ENCODE measurements around the gene IGLL5. TPM values are rescaled to one million over a fixed set of nuclear protein-coding genes. Genes with fewer than 3 reads are reported as not detected.

Gene IGLL5
- total RNA-seq, 1 experiment from 2014 or later = not detected

DNA sequence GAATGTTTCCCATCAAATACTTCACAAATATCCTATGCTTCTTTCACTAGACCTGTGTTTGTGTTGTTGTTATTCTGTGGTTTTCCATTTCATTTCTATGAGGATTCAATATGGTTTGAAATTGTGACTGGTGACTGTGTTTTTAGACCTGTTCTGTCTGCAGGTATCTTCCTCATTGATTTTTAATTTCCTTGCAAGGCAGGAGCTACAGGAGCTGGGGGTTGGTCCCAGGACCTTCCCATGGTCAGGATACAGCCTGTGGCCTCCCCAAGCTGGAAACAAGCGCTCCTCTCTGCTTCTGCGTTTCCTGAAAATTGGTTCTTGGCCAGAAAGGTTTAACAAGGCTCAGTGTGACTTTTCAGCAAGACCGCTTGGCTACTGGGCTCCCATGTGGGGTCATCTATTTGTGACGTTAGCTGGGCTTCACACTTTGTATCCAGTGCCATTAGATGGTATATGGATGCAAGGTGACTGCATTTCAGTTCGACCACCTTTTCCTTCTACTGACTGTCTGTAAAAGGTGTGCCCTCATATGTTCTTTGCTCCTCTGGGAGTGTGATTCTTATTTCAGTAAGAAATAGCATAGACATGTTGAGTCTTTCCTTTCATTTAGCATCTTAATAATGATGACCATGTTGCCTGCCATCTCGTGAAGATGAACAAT, 21.5 kb downstream of the IGLL5 start:
- TF ChIP-seq, protein P1, sequence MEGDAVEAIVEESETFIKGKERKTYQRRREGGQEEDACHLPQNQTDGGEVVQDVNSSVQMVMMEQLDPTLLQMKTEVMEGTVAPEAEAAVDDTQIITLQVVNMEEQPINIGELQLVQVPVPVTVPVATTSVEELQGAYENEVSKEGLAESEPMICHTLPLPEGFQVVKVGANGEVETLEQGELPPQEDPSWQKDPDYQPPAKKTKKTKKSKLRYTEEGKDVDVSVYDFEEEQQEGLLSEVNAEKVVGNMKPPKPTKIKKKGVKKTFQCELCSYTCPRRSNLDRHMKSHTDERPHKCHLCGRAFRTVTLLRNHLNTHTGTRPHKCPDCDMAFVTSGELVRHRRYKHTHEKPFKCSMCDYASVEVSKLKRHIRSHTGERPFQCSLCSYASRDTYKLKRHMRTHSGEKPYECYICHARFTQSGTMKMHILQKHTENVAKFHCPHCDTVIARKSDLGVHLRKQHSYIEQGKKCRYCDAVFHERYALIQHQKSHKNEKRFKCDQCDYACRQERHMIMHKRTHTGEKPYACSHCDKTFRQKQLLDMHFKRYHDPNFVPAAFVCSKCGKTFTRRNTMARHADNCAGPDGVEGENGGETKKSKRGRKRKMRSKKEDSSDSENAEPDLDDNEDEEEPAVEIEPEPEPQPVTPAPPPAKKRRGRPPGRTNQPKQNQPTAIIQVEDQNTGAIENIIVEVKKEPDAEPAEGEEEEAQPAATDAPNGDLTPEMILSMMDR (IDR thresholded peaks at IDR 0.05; ENCODE audit: unreplicated experiment) = no peak
- no peaks in the 10 kb centered on the region for H3K4me1 Mint-ChIP-seq (ENCODE audit: insufficient read depth, unreplicated experiment)
- CTCF ChIA-PET = no interaction called here
- POLR2A ChIA-PET = no interaction called here
- no TSS peak for BruUV-seq (replicated peaks)
- H3K27me3 Mint-ChIP-seq (ENCODE audit: insufficient read depth, unreplicated experiment) = peaks cover 92% of the 10 kb centered on the region
- intact Hi-C loops (cut with micrococcal nuclease) = no loop called here
- H3K9me3 Mint-ChIP-seq (ENCODE audit: unreplicated experiment) = no peaks in the 10 kb centered on the region
- no peak for DNase-seq (ENCODE audit: unreplicated experiment)
- H3K27ac Mint-ChIP-seq (ENCODE audit: low read depth, unreplicated experiment) = no peak overlapping the region
- H3K4me3 Mint-ChIP-seq (ENCODE audit: unreplicated experiment) = no peak overlapping the region
- H3K36me3 Mint-ChIP-seq (ENCODE audit: insufficient read depth, unreplicated experiment) = no peaks in the 10 kb centered on the region

DNA sequence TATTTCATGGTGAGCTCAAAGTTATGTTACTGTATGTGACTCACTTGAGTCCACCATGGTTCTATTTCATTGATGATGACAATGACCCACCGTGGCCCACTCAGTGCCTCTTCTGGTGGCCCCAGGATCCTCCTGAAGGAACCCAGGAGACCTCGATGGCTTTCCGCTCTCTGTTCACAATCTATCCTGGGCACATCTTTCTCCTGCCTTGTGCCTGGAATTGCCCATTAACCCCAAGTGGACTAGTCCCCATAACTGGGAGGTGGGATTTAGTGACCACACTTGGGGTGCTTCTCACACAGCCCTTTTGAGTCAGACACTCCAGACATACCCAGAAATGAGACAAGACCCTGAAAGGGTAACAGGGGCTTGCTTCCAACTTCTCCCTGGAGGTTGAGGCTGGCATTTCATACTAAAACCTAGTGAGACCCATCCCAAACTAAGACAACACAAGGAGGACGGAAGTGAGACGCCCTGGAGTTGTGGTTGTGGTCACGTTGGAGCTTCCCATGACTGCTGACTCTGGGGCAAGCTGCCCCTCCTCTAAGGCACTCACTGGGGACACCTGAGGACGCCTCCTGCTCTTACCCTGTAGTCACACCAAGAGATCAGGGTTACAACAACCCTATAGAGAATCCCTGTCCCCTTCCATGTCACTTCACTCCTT, 22.1 kb downstream of the IGLL5 start:
- H3K9me3 Mint-ChIP-seq (ENCODE audit: unreplicated experiment) = no peaks in the 10 kb centered on the region
- ChIA-PET POLR2A (no interaction called here), CTCF (interaction anchor here (0.7 kb wide), 1 partner anchor 296 kb away, joined by 3 read pairs; no protein-coding TSS in a partner anchor)
- DNase-seq (ENCODE audit: unreplicated experiment) = no peak
- no peaks in the 10 kb centered on the region for H3K36me3 Mint-ChIP-seq (ENCODE audit: insufficient read depth, unreplicated experiment)
- TF ChIP-seq, protein P1 (IDR thresholded peaks at IDR 0.05; ENCODE audit: unreplicated experiment) = no peak
- H3K27me3 Mint-ChIP-seq (ENCODE audit: insufficient read depth, unreplicated experiment) = peaks cover 92% of the 10 kb centered on the region
- no peak overlapping the region for H3K27ac Mint-ChIP-seq (ENCODE audit: low read depth, unreplicated experiment)
- no peaks in the 10 kb centered on the region for H3K4me1 Mint-ChIP-seq (ENCODE audit: insufficient read depth, unreplicated experiment)
- intact Hi-C loops (cut with micrococcal nuclease) = no loop called here
- no TSS peak for BruUV-seq (replicated peaks)
- H3K4me3 Mint-ChIP-seq (ENCODE audit: unreplicated experiment) = no peak overlapping the region

DNA sequence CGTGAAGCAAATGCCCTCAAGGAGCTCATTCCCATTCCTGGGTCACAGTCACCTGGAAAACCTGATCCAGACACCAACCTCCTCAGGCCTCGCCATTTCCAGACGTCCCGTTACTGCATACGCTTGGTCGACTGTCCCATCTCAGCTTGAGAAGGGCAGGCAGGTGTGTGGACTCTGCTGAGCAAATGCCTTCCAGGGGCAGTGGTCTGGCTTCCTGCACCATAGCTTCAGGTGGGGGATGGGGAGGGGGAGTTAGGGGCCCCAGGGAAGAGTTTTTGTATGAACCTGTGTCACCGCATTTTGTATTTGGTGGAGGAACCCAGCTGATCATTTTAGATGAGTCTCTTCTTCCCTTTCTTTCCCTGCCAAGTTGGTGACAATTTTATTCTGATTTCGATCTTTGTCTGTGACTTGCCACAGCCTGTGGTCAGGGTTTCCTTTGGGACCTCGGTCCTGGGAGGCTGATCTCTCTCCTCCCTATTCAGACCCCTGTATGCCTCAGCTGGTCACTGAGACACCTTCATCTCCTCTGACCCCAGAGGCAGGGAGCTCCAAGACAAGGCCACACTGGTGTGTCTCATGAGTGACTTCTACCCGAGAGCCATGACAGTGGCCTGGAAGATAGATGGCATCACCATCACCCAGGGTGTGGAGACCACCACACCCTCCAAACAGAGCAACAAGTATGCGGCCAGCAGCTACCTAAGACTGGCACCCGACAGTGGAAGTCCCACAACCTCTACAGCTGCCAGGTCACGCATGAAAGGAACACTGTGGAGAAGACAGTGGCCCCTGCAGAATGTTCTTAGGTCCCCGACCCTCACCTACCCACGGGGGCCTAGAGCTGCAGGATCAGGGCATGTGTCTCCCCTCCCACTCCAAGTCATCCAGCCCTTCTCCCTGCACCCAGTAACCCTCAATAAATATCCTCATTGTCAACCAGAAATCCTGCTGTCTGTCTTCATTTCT, 22.9 kb downstream of the IGLL5 start:
- no peak for DNase-seq (ENCODE audit: unreplicated experiment)
- H3K4me3 Mint-ChIP-seq (ENCODE audit: unreplicated experiment) = no peak overlapping the region
- H3K4me1 Mint-ChIP-seq (ENCODE audit: insufficient read depth, unreplicated experiment) = no peaks in the 10 kb centered on the region
- CTCF ChIA-PET = interaction anchor here (0.6 to 1.2 kb wide), 4 partner anchors 48 to 568 kb away, joined by 3 to 5 read pairs (median 3); no protein-coding TSS in a partner anchor
- H3K9me3 Mint-ChIP-seq (ENCODE audit: unreplicated experiment) = no peaks in the 10 kb centered on the region
- no TSS peak for BruUV-seq (replicated peaks)
- H3K36me3 Mint-ChIP-seq (ENCODE audit: insufficient read depth, unreplicated experiment) = no peaks in the 10 kb centered on the region
- H3K27me3 Mint-ChIP-seq (ENCODE audit: insufficient read depth, unreplicated experiment) = peaks cover 87% of the 10 kb centered on the region
- TF ChIP-seq, protein P1 (IDR thresholded peaks at IDR 0.05; ENCODE audit: unreplicated experiment) = no peak
- intact Hi-C loops (cut with micrococcal nuclease) = no loop called here
- POLR2A ChIA-PET = no interaction called here
- no peak overlapping the region for H3K27ac Mint-ChIP-seq (ENCODE audit: low read depth, unreplicated experiment)
